K562 (cell line): ENCODE data around the gene ACP5. TPM values are rescaled to one million over a fixed set of nuclear protein-coding genes. Genes with fewer than 3 reads are reported as not detected.

Experiments
- CBX3 ChIP-seq, 2 experiments: IDR thresholded peaks; 1 replicate in 1 of 2; 2 replicates in 1 of 2; pipeline ENCODE4 v1.6.1; 2012; ENCODE audit warnings: inconsistent platforms in 2 of 2, low read length in 2 of 2, borderline replicate concordance in 1 of 2, control low read depth in 1 of 2
- GTF2E2 ChIP-seq: fragments of 200-800 bp; sonication (Bioruptor generic); IDR thresholded peaks from 2 replicates; pipeline ENCODE4 v1.6.1; 2016; ENCODE audit warnings: missing genetic modification characterization, missing compliant biosample characterization
- HEY1 ChIP-seq: fragments of 250-450 bp; sonication (Bioruptor Pico); IDR thresholded peaks from 2 replicates; pipeline ENCODE4 v1.5.0; 2020; ENCODE audit warnings: mild to moderate bottlenecking, moderate library complexity, borderline replicate concordance
- IFI16 ChIP-seq: fragments of 250-450 bp; sonication (Bioruptor Pico); IDR thresholded peaks from 2 replicates; pipeline ENCODE4 v2.1.2; 2022; ENCODE audit warnings: mild to moderate bottlenecking, inconsistent platforms
- KLF16 ChIP-seq: IDR thresholded peaks from 2 replicates; pipeline ENCODE4 v1.6.1; 2016; ENCODE audit warnings: antibody characterized with exemption
- NUFIP1 ChIP-seq: fragments of 450-650 bp; IDR thresholded peaks from 2 replicates; pipeline ENCODE4 v1.6.1; 2018; ENCODE audit not compliant: partially characterized antibody
- PTRF ChIP-seq: fragments of 450-650 bp; IDR thresholded peaks from 2 replicates; pipeline ENCODE4 v1.6.1; 2016; ENCODE audit warnings: mild to moderate bottlenecking, missing genetic modification characterization, missing compliant biosample characterization
- TFE3 ChIP-seq: fragments of 450-650 bp; formaldehyde crosslinking; IDR thresholded peaks from 2 replicates; pipeline ENCODE4 v1.4.0; 2020; ENCODE audit warnings: mild to moderate bottlenecking, mixed read lengths
- ZHX1 ChIP-seq: fragments of 150-350 bp; conservative IDR thresholded peaks from 2 replicates; pipeline ENCODE4 v1.6.1; 2014; ENCODE audit warnings: low read length
- ZNF140 ChIP-seq: fragments of 250-450 bp; sonication (Bioruptor Pico); IDR thresholded peaks from 2 replicates; pipeline ENCODE4 v1.8.0; 2021; ENCODE audit warnings: moderate library complexity, mild to moderate bottlenecking, inconsistent platforms
- ZNF695 ChIP-seq: fragments of 450-650 bp; formaldehyde crosslinking; IDR thresholded peaks from 2 replicates; pipeline ENCODE4 v1.4.0; 2020; ENCODE audit warnings: mild to moderate bottlenecking, moderate library complexity
- ZNF699 ChIP-seq: fragments of 250-450 bp; sonication (Bioruptor Pico); IDR thresholded peaks from 2 replicates; pipeline ENCODE4 v1.8.0; 2021; ENCODE audit warnings: mild to moderate bottlenecking, moderate library complexity; ENCODE audit not compliant: insufficient replicate concordance
- ZNF79 ChIP-seq: fragments of 250-450 bp; sonication (Bioruptor Pico); IDR thresholded peaks from 2 replicates; pipeline ENCODE4 v1.4.0; 2020; ENCODE audit warnings: low read depth, mild to moderate bottlenecking, moderate library complexity
- ZSCAN29 ChIP-seq: fragments of 450-650 bp; IDR thresholded peaks from 2 replicates; pipeline ENCODE4 v1.6.1; 2017
- polyA plus RNA-seq, 8 experiments: library from polyadenylated mRNA; depleted of rRNA in 4 of 8; stranded (reverse) in 5 of 8; unstranded in 3 of 8; fragments of >200 nt; fragmentation: Nextera tagmentation in 2 of 8; fragmentation: Illumina TruSeq in 1 of 8; extraction: Ambion mirVana in 2 of 8; extraction: Trizol in 1 of 8; gene quantifications; 2 replicates each; pipeline versions ENCODE4 v1.2.1 to v1.2.3, GENCODE V29; 2011 to 2014; ENCODE audit warnings: inconsistent platforms in 1 of 8, missing spikeins in 1 of 8
- total RNA-seq, 7 experiments: library from RNA; depleted of rRNA in 6 of 7; stranded (reverse); fragments of >200 nt in 6 of 7; fragmentation: Illumina TruSeq in 2 of 7; extraction: Trizol in 2 of 7; gene quantifications; 2 replicates each; pipeline versions ENCODE4 v1.2.1 to v1.2.3, GENCODE V29; 2011 to 2021; ENCODE audit warnings: low replicate concordance in 1 of 7
- TF ChIP-seq, protein P1 (sequence below): sonication (generic); formaldehyde crosslinking; IDR thresholded peaks from 2 replicates; pipeline ENCODE4 v1.8.0; 2022; ENCODE audit warnings: mild to moderate bottlenecking, missing genetic modification reagents
- TF ChIP-seq, protein P2 (sequence below): fragments of 250-450 bp; sonication (Bioruptor Pico); IDR thresholded peaks from 2 replicates; pipeline ENCODE4 v1.8.0; 2021; ENCODE audit warnings: moderate library complexity, mild to moderate bottlenecking, inconsistent platforms
- TF ChIP-seq, protein P3 (sequence below): fragments of 200-800 bp; sonication (Bioruptor generic); IDR thresholded peaks from 2 replicates; pipeline ENCODE4 v1.6.1; 2017; ENCODE audit warnings: missing genetic modification characterization, missing compliant biosample characterization

ACP5 gene
- total and polyA plus RNA-seq, 9 of the 15 experiments (the other 6 are each of a cell fraction or from before 2014, with no cell fraction given), result 0.06 to 1.1 (median 0.31) TPM; not detected in 1

- TF ChIP-seq, protein P1, sequence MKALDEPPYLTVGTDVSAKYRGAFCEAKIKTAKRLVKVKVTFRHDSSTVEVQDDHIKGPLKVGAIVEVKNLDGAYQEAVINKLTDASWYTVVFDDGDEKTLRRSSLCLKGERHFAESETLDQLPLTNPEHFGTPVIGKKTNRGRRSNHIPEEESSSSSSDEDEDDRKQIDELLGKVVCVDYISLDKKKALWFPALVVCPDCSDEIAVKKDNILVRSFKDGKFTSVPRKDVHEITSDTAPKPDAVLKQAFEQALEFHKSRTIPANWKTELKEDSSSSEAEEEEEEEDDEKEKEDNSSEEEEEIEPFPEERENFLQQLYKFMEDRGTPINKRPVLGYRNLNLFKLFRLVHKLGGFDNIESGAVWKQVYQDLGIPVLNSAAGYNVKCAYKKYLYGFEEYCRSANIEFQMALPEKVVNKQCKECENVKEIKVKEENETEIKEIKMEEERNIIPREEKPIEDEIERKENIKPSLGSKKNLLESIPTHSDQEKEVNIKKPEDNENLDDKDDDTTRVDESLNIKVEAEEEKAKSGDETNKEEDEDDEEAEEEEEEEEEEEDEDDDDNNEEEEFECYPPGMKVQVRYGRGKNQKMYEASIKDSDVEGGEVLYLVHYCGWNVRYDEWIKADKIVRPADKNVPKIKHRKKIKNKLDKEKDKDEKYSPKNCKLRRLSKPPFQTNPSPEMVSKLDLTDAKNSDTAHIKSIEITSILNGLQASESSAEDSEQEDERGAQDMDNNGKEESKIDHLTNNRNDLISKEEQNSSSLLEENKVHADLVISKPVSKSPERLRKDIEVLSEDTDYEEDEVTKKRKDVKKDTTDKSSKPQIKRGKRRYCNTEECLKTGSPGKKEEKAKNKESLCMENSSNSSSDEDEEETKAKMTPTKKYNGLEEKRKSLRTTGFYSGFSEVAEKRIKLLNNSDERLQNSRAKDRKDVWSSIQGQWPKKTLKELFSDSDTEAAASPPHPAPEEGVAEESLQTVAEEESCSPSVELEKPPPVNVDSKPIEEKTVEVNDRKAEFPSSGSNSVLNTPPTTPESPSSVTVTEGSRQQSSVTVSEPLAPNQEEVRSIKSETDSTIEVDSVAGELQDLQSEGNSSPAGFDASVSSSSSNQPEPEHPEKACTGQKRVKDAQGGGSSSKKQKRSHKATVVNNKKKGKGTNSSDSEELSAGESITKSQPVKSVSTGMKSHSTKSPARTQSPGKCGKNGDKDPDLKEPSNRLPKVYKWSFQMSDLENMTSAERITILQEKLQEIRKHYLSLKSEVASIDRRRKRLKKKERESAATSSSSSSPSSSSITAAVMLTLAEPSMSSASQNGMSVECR (CRISPR knock-in tag), result peak; percentile 49; the same call in 1 of the 2 replicates
- TF ChIP-seq ZNF699 (CRISPR knock-in tag), result no peak
- TF ChIP-seq ZHX1, result peak; percentile 39; the same call in 1 of the 2 replicates
- no peak for TF ChIP-seq TFE3 (CRISPR knock-in tag)
- peak; percentile 36; the same call in 1 of the 2 replicates for TF ChIP-seq ZSCAN29
- peak; percentile 92 for TF ChIP-seq GTF2E2
- TF ChIP-seq PTRF (tag), result no peak
- no peak for TF ChIP-seq NUFIP1
- no peak for TF ChIP-seq HEY1
- TF ChIP-seq, protein P2, sequence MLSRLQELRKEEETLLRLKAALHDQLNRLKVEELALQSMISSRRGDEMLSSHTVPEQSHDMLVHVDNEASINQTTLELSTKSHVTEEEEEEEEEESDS (CRISPR knock-in tag), result no peak
- TF ChIP-seq ZNF79 (CRISPR knock-in tag), result no peak
- peak; percentile 92 for TF ChIP-seq KLF16
- TF ChIP-seq ZNF140 (CRISPR knock-in tag), result no peak
- TF ChIP-seq ZNF695 (CRISPR knock-in tag), result no peak
- TF ChIP-seq IFI16 (CRISPR knock-in tag), result no peak
- TF ChIP-seq, protein P3, sequence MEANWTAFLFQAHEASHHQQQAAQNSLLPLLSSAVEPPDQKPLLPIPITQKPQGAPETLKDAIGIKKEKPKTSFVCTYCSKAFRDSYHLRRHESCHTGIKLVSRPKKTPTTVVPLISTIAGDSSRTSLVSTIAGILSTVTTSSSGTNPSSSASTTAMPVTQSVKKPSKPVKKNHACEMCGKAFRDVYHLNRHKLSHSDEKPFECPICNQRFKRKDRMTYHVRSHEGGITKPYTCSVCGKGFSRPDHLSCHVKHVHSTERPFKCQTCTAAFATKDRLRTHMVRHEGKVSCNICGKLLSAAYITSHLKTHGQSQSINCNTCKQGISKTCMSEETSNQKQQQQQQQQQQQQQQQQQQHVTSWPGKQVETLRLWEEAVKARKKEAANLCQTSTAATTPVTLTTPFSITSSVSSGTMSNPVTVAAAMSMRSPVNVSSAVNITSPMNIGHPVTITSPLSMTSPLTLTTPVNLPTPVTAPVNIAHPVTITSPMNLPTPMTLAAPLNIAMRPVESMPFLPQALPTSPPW (CRISPR knock-in tag), result peak; percentile 68
- TF ChIP-seq CBX3 (IDR thresholded peaks at IDR 0.05; ENCODE audit: borderline replicate concordance in 1 of 2, low read length in 2 of 2), result no peak; a peak in 1 of 3 replicates
These were observed 20.0 kb upstream of the ACP5 start, which contains the start of gene ZNF627 (continued) for GRCh38 chr19:11597202-11598102.
